HG03045 (cell line): ENCODE measurements around the gene WTAP.
"Not testable (repeated sequence)": the region's sequence is repeated elsewhere in the genome, so short reads cannot be mapped to it uniquely, and the experiment has no call there.

Experiments used
- ATAC-seq: cut with Tn5 transposase; IDR thresholded peaks from one replicate; pipeline ENCODE4 v1.9.1; 2021; ENCODE audit warnings: mild to moderate bottlenecking, moderate library complexity; ENCODE audit not compliant: unreplicated experiment

WTAP gene

GRCh38 chr6:159726918-159727716, at the start of gene WTAP:
TSS of gene WTAP (plus strand) at chr6:159727506. CDS start at chr6:159736266, 8,760 bp downstream.
- ATAC-seq, result peak; percentile 80

GRCh38 chr6:159677506-159678165, 49.7 kb upstream of the WTAP start:
- ATAC-seq, result no peak

- no peak for ATAC-seq
Observed at GRCh38 chr6:159678574-159678973, 48.7 kb upstream of the WTAP start.

DNA sequence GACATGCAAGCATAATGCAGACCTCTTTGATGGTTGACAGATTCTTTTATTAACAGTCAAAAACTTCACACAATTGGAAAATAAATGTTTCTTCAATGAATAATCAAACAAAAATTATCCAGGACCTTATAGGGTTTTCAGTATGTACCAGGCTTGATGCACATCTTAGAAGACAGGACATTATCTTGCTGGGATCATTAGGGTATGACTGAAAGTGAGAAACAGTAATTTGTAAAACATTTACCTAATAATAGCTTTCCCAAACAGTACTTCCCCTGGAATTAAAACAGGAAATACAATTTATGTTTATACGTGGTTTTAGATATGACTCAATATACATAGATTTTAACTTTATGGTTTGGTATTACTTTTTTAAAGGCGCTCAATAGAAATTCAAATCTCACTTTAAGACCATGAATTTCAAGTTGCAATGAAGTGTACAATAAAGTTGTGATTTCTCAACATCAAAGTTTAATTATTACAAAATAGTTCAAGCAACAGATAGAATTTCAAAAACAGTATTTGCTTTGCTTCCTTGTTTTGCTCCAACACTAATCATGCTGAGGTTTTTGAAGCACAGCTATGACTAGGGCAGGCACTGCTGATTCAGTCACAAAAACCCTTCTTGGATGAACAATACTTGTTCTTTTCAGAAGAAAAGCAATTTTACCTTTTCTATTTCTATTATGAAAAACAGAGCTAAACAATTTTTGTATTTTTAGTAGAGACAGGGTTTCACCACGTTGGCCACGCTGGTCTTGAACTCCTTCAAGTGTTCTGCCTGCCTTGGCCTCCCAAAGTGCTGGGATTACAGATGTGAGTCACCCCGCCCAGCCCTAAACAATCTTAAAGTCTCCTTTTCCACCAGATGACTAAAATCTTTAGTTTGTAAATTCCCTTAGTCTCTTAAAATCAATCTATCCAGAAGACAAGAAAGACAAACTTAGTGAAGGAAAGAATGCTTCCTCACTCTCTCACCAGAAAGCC, 47.9 kb upstream of the WTAP start:
- ATAC-seq, result no peak

DNA sequence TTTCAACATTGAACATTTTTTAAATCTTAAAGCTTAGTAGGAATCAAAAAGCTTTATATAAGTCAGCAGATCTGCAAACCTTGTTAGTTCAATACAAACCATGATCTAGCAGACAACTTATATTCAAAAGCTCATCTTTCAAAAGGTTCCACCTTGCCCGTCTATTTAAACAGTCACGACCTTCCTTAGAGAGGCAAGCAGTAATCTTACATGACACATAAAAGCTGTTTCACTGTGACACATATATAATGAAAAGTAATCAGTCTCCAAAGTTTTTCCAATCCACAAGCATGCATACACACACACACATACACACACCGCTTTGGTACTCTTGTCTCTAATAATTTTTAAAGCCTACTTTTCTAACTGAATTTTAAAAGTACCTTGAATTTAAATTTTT, 47.2 kb upstream of the WTAP start:
- ATAC-seq, result no peak

- no peak for ATAC-seq
Observed at GRCh38 chr6:159681191-159681880, 46.0 kb upstream of the WTAP start.

- ATAC-seq, result no peak
Observed at GRCh38 chr6:159682295-159682694, 45.0 kb upstream of the WTAP start.

DNA sequence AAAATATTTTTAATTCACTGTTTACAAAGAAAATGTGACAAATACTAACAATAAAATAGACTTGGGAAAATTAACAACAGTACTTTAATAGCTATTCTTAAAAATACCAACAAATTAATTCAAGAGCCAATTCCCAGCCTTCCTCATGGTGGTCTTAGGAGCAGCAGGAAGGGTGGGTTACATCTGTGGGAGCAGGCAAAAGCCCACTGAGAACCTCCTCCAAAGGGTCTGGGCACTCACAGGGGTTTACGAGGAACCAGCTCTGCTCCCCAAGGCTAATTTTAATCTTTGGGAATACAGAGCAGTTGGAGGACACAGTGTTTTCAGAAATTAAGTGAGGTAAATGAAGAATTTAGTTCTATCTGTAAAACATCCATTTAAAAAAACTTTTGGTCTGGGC, 44.5 kb upstream of the WTAP start:
- ATAC-seq, result no peak

DNA sequence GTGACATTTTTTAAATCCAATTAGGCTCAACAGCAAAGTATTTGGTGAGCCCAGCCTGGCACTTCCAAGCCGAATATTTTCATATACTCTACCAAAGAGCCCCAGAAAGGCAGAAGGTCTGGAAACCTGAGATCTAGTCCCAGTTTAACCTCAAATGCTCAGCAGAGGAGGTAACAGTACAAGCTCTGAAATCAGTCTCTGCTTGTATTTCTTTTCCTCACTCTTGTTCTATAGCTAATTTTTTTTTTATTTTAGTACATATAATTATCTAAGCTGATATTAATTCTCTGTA, 43.3 kb upstream of the WTAP start:
- no peak for ATAC-seq

GRCh38 chr6:159686040-159686439, 41.3 kb upstream of the WTAP start:
- ATAC-seq, result no peak

- no peak for ATAC-seq
Observed at GRCh38 chr6:159686703-159687102, 40.6 kb upstream of the WTAP start.

GRCh38 chr6:159687341-159687740, 40.0 kb upstream of the WTAP start:
- no peak for ATAC-seq

DNA sequence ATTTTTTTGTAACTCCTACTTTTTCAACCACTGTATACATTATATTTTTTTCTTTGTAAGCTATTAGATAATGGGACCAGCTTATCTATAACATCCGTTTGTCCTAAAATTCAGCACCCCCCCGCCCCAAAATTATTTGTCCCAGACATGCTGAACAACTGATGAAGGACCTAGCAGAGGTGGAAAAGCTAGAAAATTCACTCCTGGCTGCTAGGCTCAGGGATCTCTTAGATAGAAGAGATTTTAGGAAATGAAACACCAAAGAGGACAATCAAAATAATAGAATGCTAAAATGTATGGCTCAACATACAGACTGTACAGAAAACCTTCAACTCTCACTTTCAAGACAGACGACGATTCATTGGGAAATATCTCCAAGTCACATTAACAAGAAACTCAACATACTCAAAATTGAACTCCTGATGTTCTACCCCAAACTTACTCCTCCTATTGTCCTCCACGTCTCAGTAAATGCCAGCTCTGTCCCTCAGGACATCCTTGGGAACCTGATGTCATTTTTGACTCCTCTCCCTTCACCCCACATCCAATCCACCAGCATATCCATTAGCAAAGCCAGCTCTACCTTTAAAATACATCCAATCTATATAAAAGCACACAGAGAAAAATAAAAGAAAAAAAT, 38.9 kb upstream of the WTAP start:
- no peak for ATAC-seq

DNA sequence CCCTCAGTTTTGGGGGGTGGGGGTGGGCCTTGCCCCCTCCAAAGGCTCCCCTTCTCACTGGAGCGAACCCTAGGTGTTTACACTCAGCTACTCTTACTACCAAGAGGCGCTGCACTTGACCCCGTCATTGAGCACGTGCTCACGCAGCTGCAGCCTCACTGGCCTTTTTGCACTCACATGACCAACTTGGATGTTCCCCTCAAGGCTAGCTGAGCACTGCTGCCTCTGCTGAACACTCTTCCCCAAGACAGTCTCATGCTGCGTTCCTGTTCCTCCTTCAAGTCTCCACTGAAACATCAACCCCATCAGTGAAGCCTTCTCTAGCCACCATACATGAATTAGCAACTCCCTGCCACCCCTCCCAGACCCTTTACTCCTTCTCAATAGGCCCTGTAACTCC, 38.3 kb upstream of the WTAP start:
- ATAC-seq, result no peak

- ATAC-seq, result not testable (repeated sequence)
Observed at GRCh38 chr6:159690135-159690534, 37.2 kb upstream of the WTAP start.

GRCh38 chr6:159691133-159691962, 36.0 kb upstream of the WTAP start:
- no peak for ATAC-seq

- no peak for ATAC-seq
Observed at GRCh38 chr6:159691963-159692287, 35.4 kb upstream of the WTAP start.

DNA sequence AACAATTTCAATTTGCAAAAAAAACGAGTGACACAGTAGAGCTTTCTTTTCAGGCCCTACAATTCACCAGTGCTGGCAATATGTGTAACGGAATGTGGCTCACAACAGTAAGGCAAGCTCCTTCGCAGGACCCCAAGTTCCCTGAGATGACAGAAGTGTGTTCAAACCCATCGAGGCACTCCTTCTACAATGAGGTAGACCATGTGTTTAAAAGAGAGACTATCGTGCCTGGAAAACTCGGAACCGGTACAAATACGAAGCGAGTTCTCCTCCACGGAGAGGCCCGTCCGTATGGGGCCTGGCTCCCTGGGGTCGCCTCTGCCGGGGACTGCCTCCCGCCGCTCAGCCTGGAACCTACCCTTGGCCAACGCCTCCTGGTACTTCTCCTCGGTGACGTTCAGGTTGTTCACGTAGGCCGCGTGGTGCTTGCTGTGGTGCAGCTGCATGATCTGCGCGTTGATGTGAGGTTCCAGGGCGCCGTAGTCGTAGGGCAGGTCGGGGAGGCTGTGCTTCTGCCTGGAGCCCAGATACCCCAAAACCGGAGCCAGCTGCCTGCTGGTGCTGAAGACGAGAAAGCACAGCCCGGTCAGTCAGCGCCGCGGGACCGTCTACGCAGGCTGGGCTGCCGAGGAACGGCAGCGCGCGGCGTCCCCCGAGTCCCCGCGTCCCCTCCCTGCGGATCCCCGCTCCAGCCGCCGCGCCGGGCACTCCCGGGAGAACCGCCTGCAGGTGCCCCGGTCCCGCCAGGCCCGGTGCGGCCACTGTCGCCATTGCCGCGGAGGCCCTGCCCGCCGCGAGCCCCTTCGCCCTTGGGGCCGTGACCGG, 34.8 kb upstream of the WTAP start:
- peak; percentile 35 for ATAC-seq
